ENCODE results near the gene PAPOLB. TPM values are rescaled to one million over a fixed set of nuclear protein-coding genes. Genes with fewer than 3 reads are reported as not detected.

Gene PAPOLB
- total and polyA plus RNA-seq, 2 donors (not counting 3 experiments of a cell fraction or from before 2014, with no cell fraction given): 0.07 TPM; not detected in 1

DNA sequence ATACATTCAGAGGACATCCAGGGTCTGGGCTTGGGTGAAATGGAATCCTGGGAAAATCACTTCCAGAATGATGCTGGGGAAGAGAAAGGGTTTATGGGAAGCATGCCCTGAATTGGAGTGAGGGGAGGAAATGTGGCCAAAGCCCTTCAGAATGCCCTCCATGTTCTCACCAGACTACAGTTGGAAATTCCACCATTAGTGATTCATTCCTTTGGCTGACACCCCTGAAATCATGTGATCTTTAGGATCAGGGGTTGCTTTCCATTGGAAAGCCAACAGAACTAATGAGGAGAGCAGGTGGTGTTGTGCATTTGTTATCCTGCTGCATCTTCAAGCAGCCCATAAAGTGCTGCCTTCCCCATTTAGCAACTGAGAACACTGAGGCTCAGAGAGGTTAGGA, 42.5 kb upstream of the PAPOLB start:
- Histone ChIP-seq H3K9ac (replicated peaks; ENCODE audit: extremely low read depth, insufficient read depth, low read length) (no peak overlapping the region), H4K20me1 (replicated peaks; ENCODE audit: control insufficient read depth, extremely low read depth, insufficient read depth, low read length) (no peaks in the 10 kb centered on the region), H3K79me2 (ENCODE audit: control insufficient read depth, insufficient read depth, low read length) (no peaks in the 10 kb centered on the region), H3K27ac (ENCODE audit: insufficient read depth, low read depth, low read length) (no peak overlapping the region), H3K36me3 (ENCODE audit: control insufficient read depth in 2 of 2, extremely low read depth in 1 of 2, insufficient read depth in 2 of 2, low read length in 2 of 2) (no peaks in the 10 kb centered on the region), H3K4me3 (replicated peaks in 1 of 3; ENCODE audit: insufficient read depth in 1 of 3, low read depth in 1 of 3, low read length in 3 of 3) (no peak overlapping the region), H3K27me3 (ENCODE audit: control insufficient read depth in 2 of 2, insufficient read depth in 2 of 2, low read length in 2 of 2) (peaks cover 0 to 2% of the 10 kb centered on the region in 2 experiments), H2AFZ (ENCODE audit: low read depth, low read length) (no peak overlapping the region), H3K4me1 (ENCODE audit: control insufficient read depth, extremely low read depth, insufficient read depth, low read length) (no peaks in the 10 kb centered on the region), H3K4me2 (ENCODE audit: insufficient read depth, low read length) (no peak overlapping the region), H3K9me1 (replicated peaks; ENCODE audit: control insufficient read depth, extremely low read depth, insufficient read depth, low read length) (no peaks in the 10 kb centered on the region), H3K9me3 (replicated peaks; ENCODE audit: control insufficient read depth, insufficient read depth, low read length) (no peaks in the 10 kb centered on the region)
- no peak for TF ChIP-seq FOS (IDR thresholded peaks at IDR 0.05; ENCODE audit: borderline replicate concordance, insufficient read depth, low read length)
- no peak for TF ChIP-seq GATA2 (IDR thresholded peaks at IDR 0.05; ENCODE audit: insufficient read depth, insufficient read length, low read depth, low read length)
- TF ChIP-seq, protein P1, sequence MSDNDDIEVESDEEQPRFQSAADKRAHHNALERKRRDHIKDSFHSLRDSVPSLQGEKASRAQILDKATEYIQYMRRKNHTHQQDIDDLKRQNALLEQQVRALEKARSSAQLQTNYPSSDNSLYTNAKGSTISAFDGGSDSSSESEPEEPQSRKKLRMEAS (IDR thresholded peaks at IDR 0.05; ENCODE audit: insufficient read depth, insufficient read length): no peak
- BruUV-seq (replicated peaks): no TSS peak
- dilution Hi-C loops (cut with MboI; ENCODE audit: extremely low pct_ligation_motif_present, low sequenced_read_pairs) (no loop called here), intact Hi-C loops (cut with micrococcal nuclease) (no loop called here)
- ChIA-PET CTCF (no interaction called here), POLR2A (no interaction called here)
- FAIRE-seq: no peak
- no peak for DNase-seq (ENCODE audit: low read depth, low spot score)

- BruUV-seq (replicated peaks): no TSS peak
- no peak overlapping the region for H2AFZ ChIP-seq (ENCODE audit: low read depth, low read length)
- intact Hi-C loops (cut with micrococcal nuclease): no loop called here
- H3K36me3 ChIP-seq (ENCODE audit: control insufficient read depth in 2 of 2, extremely low read depth in 1 of 2, insufficient read depth in 2 of 2, low read length in 2 of 2): no peaks in the 10 kb centered on the region
- H3K9ac ChIP-seq (replicated peaks; ENCODE audit: extremely low read depth, insufficient read depth, low read length): no peak overlapping the region
- CTCF ChIA-PET: no interaction called here
- H3K9me1 ChIP-seq (replicated peaks; ENCODE audit: control insufficient read depth, extremely low read depth, insufficient read depth, low read length): no peaks in the 10 kb centered on the region
- no peaks in the 10 kb centered on the region for H3K4me1 ChIP-seq (ENCODE audit: control insufficient read depth, extremely low read depth, insufficient read depth, low read length)
- no peaks in the 10 kb centered on the region for H3K79me2 ChIP-seq (ENCODE audit: control insufficient read depth, insufficient read depth, low read length)
- H3K27ac ChIP-seq (ENCODE audit: insufficient read depth, low read depth, low read length): no peak overlapping the region
- no peak for TF ChIP-seq MYC (IDR thresholded peaks at IDR 0.05; ENCODE audit: low read depth, low read length)
- no peak for TF ChIP-seq POLR2A (IDR thresholded peaks at IDR 0.05; ENCODE audit: low read depth, low read length)
- TF ChIP-seq, protein P1 (IDR thresholded peaks at IDR 0.05; ENCODE audit: insufficient read depth, insufficient read length): no peak
- TF ChIP-seq FOS (IDR thresholded peaks at IDR 0.05; ENCODE audit: borderline replicate concordance, insufficient read depth, low read length): no peak
- TF ChIP-seq EZH2 (IDR thresholded peaks at IDR 0.05; ENCODE audit: borderline replicate concordance, low read depth, low read length, severe bottlenecking): no peak
- TF ChIP-seq GATA2 (IDR thresholded peaks at IDR 0.05; ENCODE audit: insufficient read depth, insufficient read length, low read depth, low read length): no peak
- no peak for TF ChIP-seq JUN (IDR thresholded peaks at IDR 0.05; ENCODE audit: borderline replicate concordance, insufficient read depth, insufficient read length, low read depth)
- TF ChIP-seq CTCF (IDR thresholded peaks at IDR 0.05; ENCODE audit: extremely low read depth in 1 of 2, insufficient read depth in 1 of 2, low read depth in 1 of 2, low read length in 2 of 2): no peak
- no peak for TF ChIP-seq POLR2AphosphoS5 (IDR thresholded peaks at IDR 0.05; ENCODE audit: insufficient read depth, low read depth, low read length)
- no peaks in the 10 kb centered on the region for H4K20me1 ChIP-seq (replicated peaks; ENCODE audit: control insufficient read depth, extremely low read depth, insufficient read depth, low read length)
- H3K4me3 ChIP-seq (replicated peaks in 1 of 3; ENCODE audit: insufficient read depth in 1 of 3, low read depth in 1 of 3, low read length in 3 of 3): no peak overlapping the region
- POLR2A ChIA-PET: no interaction called here
- no peak for DNase-seq (ENCODE audit: low read depth, low spot score)
- no peaks in the 10 kb centered on the region for H3K27me3 ChIP-seq (ENCODE audit: control insufficient read depth in 2 of 2, insufficient read depth in 2 of 2, low read length in 2 of 2)
- dilution Hi-C loops (cut with MboI; ENCODE audit: extremely low pct_ligation_motif_present, low sequenced_read_pairs): no loop called here
- no peaks in the 10 kb centered on the region for H3K9me3 ChIP-seq (replicated peaks; ENCODE audit: control insufficient read depth, insufficient read depth, low read length)
- no peak overlapping the region for H3K4me2 ChIP-seq (ENCODE audit: insufficient read depth, low read length)
- FAIRE-seq: no peak
Measured at GRCh38 chr7:4895766-4896165, 33.9 kb upstream of the PAPOLB start.
